Stimulated activated naive B cell treated with anti-CD40 and anti-IgM and Interleukin-4, amounts not matched to agents 10 μg/mL and 1 μg/mL and 100 μg/mL, for 72 hours (primary cell): ENCODE measurements around the gene SNX9.
A peak's percentile ranks its signal among the peaks of the same experiment; 100 is the strongest.
"Not testable (repeated sequence)": the region's sequence is repeated elsewhere in the genome, so short reads cannot be mapped to it uniquely, and the experiment has no call there.

ENCODE experiments used
- ATAC-seq, 2 donors: fragments of 150-1000 bp; cut with Tn5 transposase; replicated peaks; 2 replicates each; pipeline ENCODE4 v1.10.0; 2021; ENCODE audit warnings: moderate library complexity in 1 of 2
- DNase-seq: peaks from one replicate; pipeline ENCODE4 v3.0.0; 2021
- H3K27ac Mint-ChIP-seq: one replicate; pipeline ENCODE4 v1.8.0; 2022; ENCODE audit warnings: mild to moderate bottlenecking, mixed read lengths
- H3K27me3 Mint-ChIP-seq, 2 donors: one replicate each; pipeline ENCODE4 v1.8.0; 2022; ENCODE audit warnings: mixed read lengths in 2 of 2
- H3K36me3 Mint-ChIP-seq, 2 donors: one replicate each; pipeline ENCODE4 v1.8.0; 2022; ENCODE audit warnings: mixed read lengths in 2 of 2, mild to moderate bottlenecking in 1 of 2
- H3K4me1 Mint-ChIP-seq, 2 donors: one replicate each; pipeline ENCODE4 v1.8.0; 2022; ENCODE audit warnings: mixed read lengths in 2 of 2, mild to moderate bottlenecking in 1 of 2
- H3K4me3 Mint-ChIP-seq, 2 donors: one replicate each; pipeline ENCODE4 v1.8.0; 2022; ENCODE audit warnings: mild to moderate bottlenecking in 2 of 2, mixed read lengths in 2 of 2, moderate library complexity in 1 of 2
- H3K9me3 Mint-ChIP-seq, 2 donors: one replicate each; pipeline ENCODE4 v1.8.0; 2022; ENCODE audit warnings: mixed read lengths in 2 of 2, mild to moderate bottlenecking in 1 of 2

Gene SNX9

DNA sequence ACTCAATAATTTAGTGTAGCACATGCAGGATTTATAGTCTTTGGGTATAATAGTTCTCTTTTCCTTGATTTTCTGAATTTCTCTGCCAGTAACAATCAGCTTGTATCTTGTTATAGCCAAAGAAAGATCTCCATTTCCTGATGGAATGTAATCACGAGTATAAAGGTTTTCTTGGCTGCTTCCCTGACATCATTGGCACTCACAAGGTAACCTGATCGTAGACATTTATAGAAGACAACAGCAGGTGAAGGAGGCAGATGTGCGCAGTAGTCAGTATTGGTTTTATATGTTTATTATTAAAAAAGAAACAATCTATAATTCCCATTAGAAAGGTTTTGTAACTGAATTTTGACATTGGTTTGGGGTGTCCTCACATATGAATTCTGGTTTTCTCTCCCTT lies 114.3 kb downstream of the SNX9 start:
- Mint-ChIP-seq H3K27ac (no peak overlapping the region), H3K9me3 (no peaks in the 10 kb centered on the region), H3K36me3 (peaks cover 34 to 53% of the 10 kb centered on the region in 2 donors), H3K4me3 (no peak overlapping the region), H3K4me1 (no peaks in the 10 kb centered on the region), H3K27me3 (no peaks in the 10 kb centered on the region)
- no peak for DNase-seq
- no peak for ATAC-seq

DNA sequence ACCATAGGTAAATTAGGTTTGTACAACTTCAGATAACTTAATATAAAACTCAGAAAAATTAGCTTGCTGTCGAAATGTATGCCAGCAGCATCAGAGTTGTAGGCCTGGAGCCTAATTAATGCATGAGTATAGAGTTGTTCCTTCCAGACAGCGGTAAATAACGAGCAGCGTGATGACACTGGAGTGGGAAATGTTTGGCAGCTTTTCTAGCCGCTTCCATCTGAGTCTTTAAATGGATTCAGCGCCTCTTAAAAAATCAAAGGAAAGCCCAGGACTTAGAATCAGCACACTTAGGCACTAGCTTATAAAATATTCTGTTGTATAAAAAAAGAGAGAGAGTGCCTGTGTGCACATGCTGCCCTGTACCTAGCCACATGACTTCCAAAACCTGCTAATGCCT lies 114.9 kb downstream of the SNX9 start:
- H3K4me1 Mint-ChIP-seq = no peaks in the 10 kb centered on the region
- no peaks in the 10 kb centered on the region for H3K27me3 Mint-ChIP-seq
- no peak overlapping the region for H3K4me3 Mint-ChIP-seq
- no peaks in the 10 kb centered on the region for H3K9me3 Mint-ChIP-seq
- peaks cover 35 to 53% of the 10 kb centered on the region in 2 donors for H3K36me3 Mint-ChIP-seq
- no peak for DNase-seq
- ATAC-seq = no peak
- H3K27ac Mint-ChIP-seq = no peak overlapping the region

GRCh38 chr6:157940375-157941036 lies 117.5 kb downstream of the SNX9 start:
- H3K36me3 Mint-ChIP-seq = peaks cover 55 to 60% of the 10 kb centered on the region in 2 donors
- not testable (repeated sequence) for H3K4me1 Mint-ChIP-seq, H3K27me3 Mint-ChIP-seq, H3K9me3 Mint-ChIP-seq, H3K27ac Mint-ChIP-seq, H3K4me3 Mint-ChIP-seq, DNase-seq
- ATAC-seq = peak in 1 of 2 donors; percentile 49

- H3K4me3 Mint-ChIP-seq = no peak overlapping the region
- peaks cover 61 to 62% of the 10 kb centered on the region in 2 donors for H3K36me3 Mint-ChIP-seq
- no peaks in the 10 kb centered on the region for H3K9me3 Mint-ChIP-seq
- peaks cover 1 to 14% of the 10 kb centered on the region in 2 donors for H3K4me1 Mint-ChIP-seq
- no peak overlapping the region for H3K27ac Mint-ChIP-seq
- DNase-seq (no peak), ATAC-seq (no peak)
- no peaks in the 10 kb centered on the region for H3K27me3 Mint-ChIP-seq
These were observed 118.2 kb downstream of the SNX9 start for GRCh38 chr6:157941101-157941863.

GRCh38 chr6:157942351-157942750 lies 119.3 kb downstream of the SNX9 start:
- DNase-seq = no peak
- no peaks in the 10 kb centered on the region for H3K9me3 Mint-ChIP-seq
- H3K4me3 Mint-ChIP-seq = no peak overlapping the region
- peaks cover 4 to 25% of the 10 kb centered on the region in 2 donors for H3K4me1 Mint-ChIP-seq
- no peak for ATAC-seq
- H3K27ac Mint-ChIP-seq = no peak overlapping the region
- H3K36me3 Mint-ChIP-seq = peaks cover 70 to 72% of the 10 kb centered on the region in 2 donors
- H3K27me3 Mint-ChIP-seq = no peaks in the 10 kb centered on the region

GRCh38 chr6:157943249-157943963 lies 120.4 kb downstream of the SNX9 start:
- H3K36me3 Mint-ChIP-seq = peaks cover 72 to 77% of the 10 kb centered on the region in 2 donors

GRCh38 chr6:157943964-157944283 lies 120.9 kb downstream of the SNX9 start:
- Mint-ChIP-seq H3K4me3 (no peak overlapping the region), H3K36me3 (peaks cover 75 to 81% of the 10 kb centered on the region in 2 donors), H3K27ac (peak overlapping the region; percentile 72), H3K27me3 (no peaks in the 10 kb centered on the region), H3K9me3 (peaks cover 2 to 9% of the 10 kb centered on the region in 2 donors), H3K4me1 (peaks cover 4 to 25% of the 10 kb centered on the region in 2 donors)
- DNase-seq = no peak
- ATAC-seq = no peak

More at GRCh38 chr6:157943249-157943963, 120.4 kb downstream of the SNX9 start:
- Mint-ChIP-seq H3K4me3 (no peak overlapping the region), H3K27me3 (no peaks in the 10 kb centered on the region), H3K9me3 (peaks cover 0 to 4% of the 10 kb centered on the region in 2 donors), H3K27ac (peak overlapping the region; percentile 72), H3K4me1 (peaks cover 4 to 25% of the 10 kb centered on the region in 2 donors)
- ATAC-seq = no peak
- no peak for DNase-seq

GRCh38 chr6:157944983-157945931 lies 122.2 kb downstream of the SNX9 start:
- H3K9me3 Mint-ChIP-seq = peaks cover 9 to 10% of the 10 kb centered on the region in 2 donors
- ATAC-seq (no peak), DNase-seq (no peak)
- no peaks in the 10 kb centered on the region for H3K27me3 Mint-ChIP-seq
- H3K27ac Mint-ChIP-seq = peak overlapping the region; percentile 25
- peaks cover 4 to 25% of the 10 kb centered on the region in 2 donors for H3K4me1 Mint-ChIP-seq
- peaks cover 66 to 76% of the 10 kb centered on the region in 2 donors for H3K36me3 Mint-ChIP-seq
- no peak overlapping the region for H3K4me3 Mint-ChIP-seq

DNA sequence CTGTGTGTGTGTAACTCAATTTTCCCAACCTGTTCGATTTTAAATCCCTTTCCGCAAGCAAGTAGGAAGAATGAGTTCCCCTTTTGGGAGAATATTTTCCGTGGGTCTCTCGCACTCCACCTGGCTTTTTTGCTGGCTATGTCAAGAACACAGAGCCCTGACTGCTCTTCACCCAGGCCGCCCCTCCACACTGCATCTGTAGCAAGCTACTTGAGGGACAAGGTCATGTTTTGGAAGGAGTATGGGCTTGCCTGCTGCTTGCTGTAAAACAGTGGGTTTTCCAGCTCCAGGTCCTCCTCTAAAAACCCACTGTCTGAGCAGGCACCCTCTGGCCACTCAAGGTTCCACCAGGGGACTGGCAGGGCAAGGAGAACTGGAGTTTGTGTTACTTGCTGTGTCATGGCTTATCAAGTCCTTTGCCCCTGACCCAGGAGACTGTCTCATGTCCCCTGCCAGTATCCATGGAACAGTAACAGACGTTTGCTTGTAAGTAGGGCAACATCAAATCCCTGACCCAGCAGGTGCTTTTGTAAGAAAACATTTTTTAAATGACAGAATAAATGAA lies 123.1 kb downstream of the SNX9 start:
- Mint-ChIP-seq H3K27ac (peak overlapping the region; percentile 31), H3K4me1 (peaks cover 4 to 25% of the 10 kb centered on the region in 2 donors), H3K4me3 (no peak overlapping the region), H3K36me3 (peaks cover 58 to 69% of the 10 kb centered on the region in 2 donors), H3K27me3 (no peaks in the 10 kb centered on the region), H3K9me3 (peaks cover 10 to 13% of the 10 kb centered on the region in 2 donors)
- ATAC-seq = no peak
- DNase-seq = no peak

- H3K9me3 Mint-ChIP-seq = peaks cover 10 to 15% of the 10 kb centered on the region in 2 donors
- peaks cover 4 to 25% of the 10 kb centered on the region in 2 donors for H3K4me1 Mint-ChIP-seq
- ATAC-seq (peak; percentile 78 to 81), DNase-seq (no peak)
- H3K36me3 Mint-ChIP-seq = peaks cover 53 to 62% of the 10 kb centered on the region in 2 donors
- peak overlapping the region; percentile 21 for H3K27ac Mint-ChIP-seq
- H3K27me3 Mint-ChIP-seq = no peaks in the 10 kb centered on the region
- no peak overlapping the region for H3K4me3 Mint-ChIP-seq
These were observed 124.0 kb downstream of the SNX9 start for GRCh38 chr6:157946865-157947532.

DNA sequence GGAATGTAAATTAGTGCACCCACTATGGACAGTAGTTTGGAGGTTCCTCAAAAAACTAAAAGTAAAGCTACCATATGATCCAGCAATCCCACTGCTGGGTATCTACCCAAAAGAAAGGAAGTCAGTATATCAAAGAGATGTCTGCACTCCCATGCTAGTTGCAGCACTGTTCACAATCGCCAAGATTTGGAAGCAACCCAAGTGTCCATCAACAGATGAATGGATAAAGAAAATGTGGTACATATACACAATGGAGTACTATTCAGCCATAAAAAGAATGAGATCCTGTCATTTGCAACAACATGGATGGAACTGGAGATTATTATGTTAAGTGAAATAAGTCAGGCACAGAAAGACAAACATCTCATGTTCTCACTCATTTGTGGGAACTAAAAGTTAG lies 127.9 kb downstream of the SNX9 start:
- peaks cover 19 to 30% of the 10 kb centered on the region in 2 donors for H3K36me3 Mint-ChIP-seq
- peaks cover 10 to 15% of the 10 kb centered on the region in 2 donors for H3K9me3 Mint-ChIP-seq
- not testable (repeated sequence) for H3K27me3 Mint-ChIP-seq, H3K4me3 Mint-ChIP-seq, DNase-seq, H3K27ac Mint-ChIP-seq, ATAC-seq
- peaks cover 10 to 15% of the 10 kb centered on the region in 2 donors for H3K4me1 Mint-ChIP-seq

- H3K4me1 Mint-ChIP-seq = peaks cover 6 to 7% of the 10 kb centered on the region in 2 donors
- peaks cover 10 to 15% of the 10 kb centered on the region in 2 donors for H3K9me3 Mint-ChIP-seq
- peaks cover 10 to 20% of the 10 kb centered on the region in 2 donors for H3K36me3 Mint-ChIP-seq
- ATAC-seq (no peak), DNase-seq (no peak)
- H3K27ac Mint-ChIP-seq = no peak overlapping the region
- no peaks in the 10 kb centered on the region for H3K27me3 Mint-ChIP-seq
- H3K4me3 Mint-ChIP-seq = no peak overlapping the region
These were observed 128.8 kb downstream of the SNX9 start for GRCh38 chr6:157951828-157952227.

- H3K36me3 Mint-ChIP-seq = peaks cover 7 to 15% of the 10 kb centered on the region in 2 donors
- H3K9me3 Mint-ChIP-seq = peaks cover 10 to 16% of the 10 kb centered on the region in 2 donors
- H3K4me1 Mint-ChIP-seq = peaks cover 0 to 7% of the 10 kb centered on the region in 2 donors
- H3K27ac Mint-ChIP-seq = no peak overlapping the region
- no peak overlapping the region for H3K4me3 Mint-ChIP-seq
- ATAC-seq (no peak), DNase-seq (no peak)
- H3K27me3 Mint-ChIP-seq = no peaks in the 10 kb centered on the region
These were observed 129.9 kb downstream of the SNX9 start for GRCh38 chr6:157952861-157953351.
